Esophagus mucosa (tissue), 1 donor: ENCODE data around the gene PSAP. TPM values are rescaled to one million over a fixed set of nuclear protein-coding genes. Genes with fewer than 3 reads are reported as not detected.

Experiments
- total RNA-seq: library from RNA; stranded (reverse); gene quantifications from one replicate; pipeline ENCODE4 v1.2.4, GENCODE V29; 2023
- donor health status: DM: yes; HTN: yes; CAD: no.

PSAP gene
- total RNA-seq, 1 donor from 2014 or later: 376 TPM

Other genes with a start within 250 kb of the PSAP start
- gene C10orf105, start 131.5 kb downstream of the PSAP start, total RNA-seq: not detected
- 45.8 TPM for gene VSIR, start 77.7 kb downstream of the PSAP start, total RNA-seq
- gene CHST3, start 113.1 kb upstream of the PSAP start, total RNA-seq: 9.0 TPM
- 1.5 TPM for gene SPOCK2, start 237.3 kb upstream of the PSAP start, total RNA-seq